G401 (cell line): ENCODE measurements around the gene RGSL1. TPM values are rescaled to one million over a fixed set of nuclear protein-coding genes. Genes with fewer than 3 reads are reported as not detected.

Source experiments
- DNase-seq: peaks from one replicate; pipeline ENCODE4 v3.0.0-alpha.2; 2015; ENCODE audit warnings: low spot score
- in situ Hi-C: cut with HindIII; loops from 2 replicates; pipeline ENCODE4 v1.10.0; 2016; ENCODE audit warnings: low sequenced_read_pairs, mixed read lengths
- total RNA-seq: library from RNA; depleted of rRNA; stranded (reverse); fragments of >200 nt; shearing (Covaris generic); gene quantifications from 2 replicates; pipeline ENCODE4 v1.2.3, GENCODE V29; 2014

RGSL1 gene
- total RNA-seq, 1 experiment from 2014 or later = not detected

- in situ Hi-C loops = no loop called here
- no peak for DNase-seq
Measured at GRCh38 chr1:182575540-182576149, 125.7 kb downstream of the RGSL1 start.

DNA sequence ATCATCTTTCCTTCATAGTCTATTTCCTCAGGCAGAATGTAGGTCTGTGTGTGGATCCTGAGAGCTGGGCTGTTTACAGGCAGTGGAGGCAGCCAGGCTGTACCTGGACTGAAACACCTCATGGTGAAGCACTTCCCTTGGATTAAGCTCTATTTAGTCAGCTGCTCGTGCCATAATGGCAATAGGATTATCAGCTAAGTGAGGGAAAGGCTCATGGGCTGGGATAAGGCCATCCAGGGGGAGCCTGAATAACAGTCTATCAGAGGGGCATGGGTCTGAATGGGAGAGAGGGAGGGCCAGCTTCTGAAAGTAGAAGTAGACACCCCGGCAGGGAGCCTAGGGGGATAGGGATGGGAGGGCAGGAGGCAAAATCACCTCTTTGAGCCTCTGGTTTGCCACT is 130.8 kb downstream of the RGSL1 start:
- in situ Hi-C loops = no loop called here

GRCh38 chr1:182584746-182585145 is 134.8 kb downstream of the RGSL1 start:
- no peak for DNase-seq
- in situ Hi-C loops = no loop called here

More for the DNA sequence above, 130.8 kb downstream of the RGSL1 start:
- no peak for DNase-seq

DNA sequence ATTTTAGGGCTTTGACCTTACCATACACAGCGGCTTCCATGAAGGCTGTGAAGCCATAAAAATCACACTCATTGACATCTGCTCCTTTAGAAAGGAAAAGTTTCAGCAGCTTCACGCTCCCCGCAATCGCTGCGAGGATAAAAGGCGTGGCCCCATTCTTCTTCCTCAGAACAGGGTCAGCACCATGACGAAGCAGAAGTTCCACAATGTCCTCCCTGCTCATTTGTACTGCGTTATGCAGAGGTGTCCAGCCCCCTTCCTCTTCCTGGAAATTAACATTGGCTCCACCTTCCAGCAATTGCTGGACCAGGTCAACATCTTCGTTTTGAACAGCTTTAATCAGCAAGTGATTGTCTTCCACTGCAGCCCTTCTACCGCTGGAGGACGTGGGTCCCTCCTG is 136.4 kb downstream of the RGSL1 start:
- no peak for DNase-seq
- in situ Hi-C loops = no loop called here

DNA sequence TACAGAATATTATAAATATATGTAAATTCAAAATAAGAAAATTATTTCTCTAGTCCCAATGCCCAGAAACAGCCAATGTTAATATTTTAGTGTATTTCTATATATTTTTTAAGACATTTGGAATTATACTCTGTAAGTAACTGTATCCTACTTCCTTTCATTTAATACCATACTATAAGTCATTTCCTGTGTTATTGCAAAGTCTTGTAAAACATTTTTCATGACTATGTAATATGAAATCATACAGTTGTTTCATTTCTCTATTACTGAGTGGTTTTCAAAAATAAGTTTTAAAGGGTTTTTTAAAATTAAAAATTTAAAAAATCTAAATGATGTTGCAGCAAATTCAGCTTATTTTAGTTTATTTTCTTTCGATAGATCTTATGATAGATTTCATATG is 137.1 kb downstream of the RGSL1 start:
- in situ Hi-C loops = no loop called here
- no peak for DNase-seq

GRCh38 chr1:182587666-182588499 is 137.9 kb downstream of the RGSL1 start:
- DNase-seq = no peak
- in situ Hi-C loops = no loop called here

- in situ Hi-C loops = no loop called here
Measured at GRCh38 chr1:182588500-182589396, 138.8 kb downstream of the RGSL1 start, which contains the start of gene RNASEL. Gene RNASEL, minus strand, starts transcription at chr1:182589256. Its CDS starts 2,450 bp downstream, at chr1:182586806.

GRCh38 chr1:182589520-182589919 is 139.6 kb downstream of the RGSL1 start:
- in situ Hi-C loops = no loop called here
- no peak for DNase-seq

More at GRCh38 chr1:182588500-182589396, 138.8 kb downstream of the RGSL1 start, which contains the start of gene RNASEL:
- peak; percentile 69 for DNase-seq

- in situ Hi-C loops = loop anchor here (10.0 kb wide), 1 partner anchor 235 kb away; no protein-coding TSS in a partner anchor
- no peak for DNase-seq
Measured at GRCh38 chr1:182589931-182590330, 140.0 kb downstream of the RGSL1 start.

- in situ Hi-C loops = loop anchor here (10.0 kb wide), 1 partner anchor 229 kb away; no protein-coding TSS in a partner anchor
- peak; percentile 59 for DNase-seq
Measured at GRCh38 chr1:182595641-182596240, 145.8 kb downstream of the RGSL1 start.

- in situ Hi-C loops = loop anchor here (10.0 kb wide), 1 partner anchor 228 kb away; no protein-coding TSS in a partner anchor
- no peak for DNase-seq
Measured at GRCh38 chr1:182596934-182597333, 147.0 kb downstream of the RGSL1 start.

DNA sequence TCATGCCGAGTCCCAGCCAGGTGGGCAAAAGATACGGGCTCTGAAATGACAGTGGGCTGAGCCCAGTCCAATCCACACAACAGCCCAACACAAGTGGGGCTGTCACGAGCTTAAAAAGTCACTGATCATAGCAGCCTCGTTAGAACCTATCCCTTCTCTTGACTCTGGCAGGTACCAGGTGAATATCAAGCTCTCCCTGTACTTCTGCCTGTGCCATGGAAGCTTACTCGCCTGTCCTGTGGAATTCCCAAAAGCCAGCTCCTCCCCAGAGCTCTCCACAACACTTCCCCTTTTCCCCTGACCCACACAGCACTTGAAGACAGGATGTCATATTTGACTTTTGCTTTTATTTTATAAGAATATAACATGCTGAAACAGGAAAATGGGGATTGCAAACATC is 148.3 kb downstream of the RGSL1 start:
- in situ Hi-C loops = loop anchor here (10.0 kb wide), 1 partner anchor 227 kb away; no protein-coding TSS in a partner anchor
- DNase-seq = no peak

GRCh38 chr1:182599339-182599738 is 149.4 kb downstream of the RGSL1 start:
- DNase-seq = no peak

GRCh38 chr1:182600036-182600713 is 150.2 kb downstream of the RGSL1 start:
- DNase-seq = no peak
- in situ Hi-C loops = no loop called here

More at GRCh38 chr1:182599339-182599738, 149.4 kb downstream of the RGSL1 start:
- in situ Hi-C loops = loop anchor here (10.0 kb wide), 1 partner anchor 225 kb away; no protein-coding TSS in a partner anchor

DNA sequence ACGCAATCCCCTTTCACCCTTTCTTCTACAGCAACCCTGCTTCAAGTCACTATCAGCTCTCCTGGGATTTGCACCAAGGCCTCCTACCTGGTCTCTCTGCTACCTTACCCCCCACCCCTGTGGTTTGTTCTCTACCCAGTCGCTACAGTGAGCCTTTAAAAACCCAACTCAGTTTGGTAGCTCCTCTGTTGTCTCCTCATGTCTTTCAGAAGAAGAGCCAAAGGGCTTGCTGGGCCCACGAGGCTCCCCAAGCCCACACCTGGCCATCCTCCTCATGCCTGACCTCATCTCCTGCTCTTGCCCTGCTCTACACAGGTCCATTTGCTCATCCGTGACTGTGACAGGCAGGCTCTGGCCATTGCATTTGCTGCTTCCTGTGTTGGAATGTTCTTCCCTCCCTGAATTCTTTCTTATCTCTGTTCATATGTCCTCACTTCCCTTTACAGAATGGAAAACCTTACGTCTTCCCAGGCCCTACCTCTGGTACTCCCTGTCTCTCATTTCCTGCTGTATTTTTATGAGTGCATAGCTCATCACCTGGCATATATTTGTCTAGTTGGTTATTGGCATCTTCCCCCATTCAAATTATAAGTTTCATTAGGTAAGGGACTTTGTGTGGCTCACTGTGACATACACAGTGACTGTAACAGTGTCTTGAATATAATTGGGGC is 150.9 kb downstream of the RGSL1 start:
- in situ Hi-C loops = no loop called here
- DNase-seq = no peak

- in situ Hi-C loops = no loop called here
- DNase-seq = peak; percentile 94
Measured at GRCh38 chr1:182601416-182601786, 151.5 kb downstream of the RGSL1 start.

GRCh38 chr1:182601913-182602312 is 152.0 kb downstream of the RGSL1 start:
- in situ Hi-C loops = no loop called here
- peak; percentile 81 for DNase-seq
